Tibial nerve (tissue), 4 donors: Measurements from ENCODE around the gene GRAMD1A. TPM values are rescaled to one million over a fixed set of nuclear protein-coding genes. Genes with fewer than 3 reads are reported as not detected.
A peak's percentile ranks its signal among the peaks of the same experiment; 100 is the strongest.

Experiments
- DNase-seq, 2 donors: peaks; one replicate each; pipeline ENCODE4 v3.0.0-alpha.2; 2019; ENCODE audit warnings: low spot score in 2 of 2
- H3K27ac ChIP-seq, 4 donors: fragments of 200-600 bp; sonication (generic) in 3 of 4; one replicate each; pipeline ENCODE4 v1.5.1; 2017 to 2019; ENCODE audit warnings: mild to moderate bottlenecking in 1 of 4
- H3K27me3 ChIP-seq, 2 donors: fragments of 200-600 bp; sonication (generic) in 1 of 2; one replicate each; pipeline versions ENCODE4 v1.5.1 to v1.6.0; 2017 to 2019
- H3K36me3 ChIP-seq, 3 donors: fragments of 200-600 bp; sonication (generic); one replicate each; pipeline ENCODE4 v1.5.1; 2018 to 2019
- H3K4me1 ChIP-seq, 4 donors: fragments of 200-600 bp; sonication (generic) in 3 of 4; one replicate each; pipeline ENCODE4 v1.5.1; 2017 to 2019
- H3K4me3 ChIP-seq, 4 donors: fragments of 200-600 bp; sonication (generic) in 3 of 4; one replicate each; pipeline ENCODE4 v1.5.1; 2017 to 2019; ENCODE audit warnings: mild to moderate bottlenecking in 1 of 4, moderate library complexity in 1 of 4
- H3K9me3 ChIP-seq, 4 donors: fragments of 200-600 bp; sonication (generic) in 3 of 4; one replicate each; pipeline ENCODE4 v1.5.1; 2017 to 2019
- CTCF ChIP-seq, 5 experiments: fragments of 200-600 bp in 3 of 5; fragments of 450-650 bp in 2 of 5; sonication (generic) in 3 of 5; IDR thresholded peaks; one replicate each; pipeline ENCODE4 v1.5.1; 2016 to 2019; ENCODE audit warnings: antibody characterized with exemption in 5 of 5, mild to moderate bottlenecking in 3 of 5, moderate library complexity in 2 of 5
- EP300 ChIP-seq, 2 donors: sonication (generic); formaldehyde crosslinking; IDR thresholded peaks; one replicate each; pipeline ENCODE4 v1.6.1; 2017; ENCODE audit warnings: antibody characterized with exemption in 2 of 2, mild to moderate bottlenecking in 1 of 2
- POLR2A ChIP-seq, 2 donors: fragments of 450-650 bp; IDR thresholded peaks; one replicate each; pipeline ENCODE4 v1.6.1; 2017; ENCODE audit warnings: antibody characterized with exemption in 2 of 2, mild to moderate bottlenecking in 2 of 2, moderate library complexity in 2 of 2
- WGBS, 2 donors: methylation state at CpG; one replicate each; pipeline ENCODE4 v1.1.5; 2018; 5-methylcytosine and 5-hydroxymethylcytosine counted together
- total RNA-seq, 4 donors: library from RNA; depleted of rRNA; stranded (reverse); fragments of >200 nt; gene quantifications; one replicate each; pipeline ENCODE4 v1.1.0, GENCODE V29; 2016

Gene GRAMD1A
- total RNA-seq, 4 donors from 2014 or later, result 53.1 to 108 (median 61.6) TPM

GRCh38 chr19:35009424-35010415, 9.6 kb downstream of the GRAMD1A start:
- Histone ChIP-seq H3K4me3 (no peak overlapping the region), H3K27me3 (no peaks in the 10 kb centered on the region), H3K27ac (peak overlapping the region in 1 of 4 donors; percentile 29), H3K4me1 (peaks cover 0 to 36% (median 12%) of the 10 kb centered on the region in 4 donors), H3K36me3 (peaks cover 0 to 73% (median 12%) of the 10 kb centered on the region in 3 donors), H3K9me3 (no peaks in the 10 kb centered on the region)
- no peak for TF ChIP-seq POLR2A (IDR thresholded peaks at IDR 0.05)
- no peak for TF ChIP-seq EP300 (IDR thresholded peaks at IDR 0.05)
- no peak for TF ChIP-seq CTCF (IDR thresholded peaks at IDR 0.05)
- no peak for DNase-seq
- 85 to 89% methylated on average over 36 of the region's 36 CpGs for WGBS, 2 donors

- TF ChIP-seq POLR2A (IDR thresholded peaks at IDR 0.05), result no peak
- TF ChIP-seq EP300 (IDR thresholded peaks at IDR 0.05), result no peak
- no peak for TF ChIP-seq CTCF (IDR thresholded peaks at IDR 0.05)
- Histone ChIP-seq H3K27ac (no peak overlapping the region), H3K9me3 (no peaks in the 10 kb centered on the region), H3K4me3 (no peak overlapping the region), H3K27me3 (no peaks in the 10 kb centered on the region), H3K4me1 (peaks cover 0 to 33% (median 12%) of the 10 kb centered on the region in 4 donors), H3K36me3 (peaks cover 0 to 74% (median 20%) of the 10 kb centered on the region in 3 donors)
- 78 to 82% methylated on average over 13 of the region's 13 CpGs for WGBS, 2 donors
- DNase-seq, result no peak
These were observed 11.1 kb downstream of the GRAMD1A start for GRCh38 chr19:35011091-35011689.

- Histone ChIP-seq H3K36me3 (peaks cover 0 to 82% (median 20%) of the 10 kb centered on the region in 3 donors), H3K27ac (peak overlapping the region in 2 of 4 donors; percentile 33 to 38), H3K27me3 (no peaks in the 10 kb centered on the region), H3K4me1 (peaks cover 0 to 26% (median 12%) of the 10 kb centered on the region in 4 donors), H3K9me3 (no peaks in the 10 kb centered on the region), H3K4me3 (no peak overlapping the region)
- DNase-seq, result no peak
- 83 to 84% methylated on average over 10 to 17 of the region's 18 CpGs for WGBS, 2 donors
- TF ChIP-seq CTCF (IDR thresholded peaks at IDR 0.05), result no peak
- TF ChIP-seq EP300 (IDR thresholded peaks at IDR 0.05), result no peak
- no peak for TF ChIP-seq POLR2A (IDR thresholded peaks at IDR 0.05)
These were observed 11.9 kb downstream of the GRAMD1A start for GRCh38 chr19:35011737-35012682.

- Histone ChIP-seq H3K4me1 (peaks cover 0 to 26% (median 12%) of the 10 kb centered on the region in 4 donors), H3K4me3 (no peak overlapping the region), H3K27me3 (no peaks in the 10 kb centered on the region), H3K36me3 (peaks cover 0 to 94% (median 28%) of the 10 kb centered on the region in 3 donors), H3K9me3 (no peaks in the 10 kb centered on the region), H3K27ac (peak overlapping the region in 3 of 4 donors; percentile 33 to 50 (median 38))
- peak; percentile 49 to 69 for DNase-seq
- TF ChIP-seq POLR2A (IDR thresholded peaks at IDR 0.05) (no peak), EP300 (IDR thresholded peaks at IDR 0.05) (peak in 1 of 2 donors; percentile 23), CTCF (IDR thresholded peaks at IDR 0.05) (peak; percentile 92 to 96 (median 93))
- 49 to 51% methylated on average over 31 to 32 of the region's 32 CpGs for WGBS, 2 donors
These were observed 13.1 kb downstream of the GRAMD1A start for GRCh38 chr19:35013041-35013819.
